SKM-1 treated with dmso at 0.1 percent for 144 hours (cell line): Measurements from ENCODE around the gene DTX4.
"Not testable (repeated sequence)": the region's sequence is repeated elsewhere in the genome, so short reads cannot be mapped to it uniquely, and the experiment has no call there.

Experiments used
- DNase-seq: peaks from one replicate; lab custom pipeline; 2025; ENCODE audit not compliant: unreplicated experiment; lab: John Stamatoyannopoulos, UW

The DTX4 gene

DNA sequence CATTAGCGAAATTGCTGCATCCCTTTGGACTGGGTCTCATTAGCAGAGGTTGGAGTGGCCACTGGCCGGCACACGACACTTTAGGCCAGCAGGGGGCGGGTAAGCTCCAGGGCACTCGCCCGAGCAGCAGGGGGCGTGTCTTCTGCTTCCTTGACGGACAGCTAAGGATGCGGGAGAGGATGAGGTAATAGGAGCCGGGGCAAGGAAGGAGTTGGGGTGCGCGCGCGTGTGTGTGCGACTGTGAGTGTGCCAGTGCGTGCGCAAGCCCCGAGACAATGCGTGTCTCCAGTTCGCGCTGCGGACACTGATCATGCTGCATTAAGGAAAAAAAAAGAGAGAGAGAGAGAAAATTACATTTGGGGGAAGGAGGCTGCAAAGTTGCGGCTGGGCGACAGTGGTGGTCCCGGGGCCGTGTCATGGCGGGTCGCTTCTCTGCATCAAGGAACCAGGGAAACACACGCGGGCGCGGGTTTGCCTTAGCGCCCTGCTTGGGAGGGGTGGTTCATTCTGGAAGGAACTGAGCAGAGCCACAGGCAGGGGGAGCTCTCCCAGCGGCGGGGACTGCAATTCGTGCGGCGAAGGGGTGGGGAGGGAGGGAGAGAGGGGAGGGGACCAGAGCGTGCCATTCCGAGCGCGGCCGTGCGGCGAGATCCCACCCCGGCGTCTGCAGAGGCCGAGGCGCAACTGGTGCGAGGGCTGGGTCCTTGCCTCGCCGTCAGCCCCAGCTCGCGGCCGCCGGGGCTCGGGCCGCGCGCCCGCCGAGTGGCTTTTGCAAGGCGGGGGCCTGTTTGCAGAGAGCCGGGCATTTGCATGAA, at the start of gene DTX4:
TSS of gene DTX4 (plus strand) at position 625 of the 815 bp plus-strand sequence. CDS start 464 bp downstream, outside the sequence.
- peak; percentile 94 for DNase-seq

DNA sequence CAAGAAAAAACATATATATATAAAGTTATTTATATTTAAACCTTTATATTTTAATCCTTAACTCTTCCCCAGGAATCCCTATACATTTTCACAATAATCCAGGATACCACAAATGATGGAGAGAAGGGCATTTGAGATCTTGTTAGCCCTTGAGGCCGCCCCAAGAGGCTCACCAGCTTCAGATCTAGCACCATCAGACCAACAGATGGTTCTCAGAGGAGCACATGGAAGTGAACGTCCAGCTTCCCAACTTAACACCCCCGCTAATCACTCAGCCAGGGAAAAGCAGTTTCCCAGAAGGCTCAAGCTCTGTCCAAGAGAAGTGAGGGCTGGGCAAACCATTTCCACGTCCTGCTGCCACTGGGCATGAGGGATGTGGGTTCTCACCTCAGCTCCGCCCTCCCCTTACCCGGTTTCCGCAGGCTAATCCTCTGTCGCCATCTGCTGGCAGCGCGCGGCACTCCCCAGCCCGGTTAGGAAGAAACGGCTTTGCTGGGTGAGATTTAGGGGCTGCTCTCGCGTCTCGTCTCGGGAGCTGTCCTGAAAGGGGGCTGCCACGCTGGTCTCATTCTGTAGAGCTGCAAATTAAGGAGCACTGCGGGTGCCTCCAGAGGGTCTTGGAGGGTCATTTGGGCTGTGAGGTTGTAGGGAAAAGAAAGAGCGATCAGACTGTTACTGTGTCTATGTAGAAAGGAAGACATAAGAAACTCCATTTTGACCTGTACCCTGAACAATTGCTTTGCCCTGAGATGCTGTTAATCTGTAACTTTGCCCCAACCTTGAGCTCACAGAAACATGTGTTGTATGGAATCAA, 36.1 kb upstream of the DTX4 start:
- DNase-seq = peak; percentile 69

DNA sequence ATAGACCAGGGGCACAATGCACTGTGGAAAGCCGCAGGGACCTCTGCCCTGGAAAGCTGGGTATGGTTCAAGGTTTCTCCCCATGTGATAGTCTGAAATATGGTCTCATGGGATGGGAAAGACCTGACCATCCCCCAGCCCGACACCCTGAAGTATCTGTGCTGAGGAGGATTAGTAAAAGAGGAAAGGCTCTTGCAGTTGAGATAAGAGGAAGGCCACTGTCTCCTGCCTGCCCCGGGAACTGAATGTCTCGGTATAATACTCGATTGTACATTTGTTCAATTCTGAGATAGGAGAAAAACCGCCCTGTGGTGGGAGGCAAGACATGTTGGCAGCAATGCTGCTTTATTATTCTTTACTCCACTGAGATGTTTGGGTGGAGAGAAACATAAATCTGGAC, 35.4 kb upstream of the DTX4 start:
- not testable (repeated sequence) for DNase-seq

- no peak for DNase-seq
Measured at GRCh38 chr11:59137190-59137589, 34.7 kb upstream of the DTX4 start.

GRCh38 chr11:59138643-59139042, 33.3 kb upstream of the DTX4 start:
- no peak for DNase-seq

- DNase-seq = no peak
Measured at GRCh38 chr11:59141191-59141590, 30.7 kb upstream of the DTX4 start.

GRCh38 chr11:59141673-59142460, 30.1 kb upstream of the DTX4 start:
- DNase-seq = no peak

GRCh38 chr11:59142530-59143507, 29.1 kb upstream of the DTX4 start, which contains the start of gene FAM111A:
FAM111A (plus strand) TSS chr11:59142856; CDS start chr11:59148873, 6,017 bp downstream.
- peak; percentile 74 for DNase-seq

DNA sequence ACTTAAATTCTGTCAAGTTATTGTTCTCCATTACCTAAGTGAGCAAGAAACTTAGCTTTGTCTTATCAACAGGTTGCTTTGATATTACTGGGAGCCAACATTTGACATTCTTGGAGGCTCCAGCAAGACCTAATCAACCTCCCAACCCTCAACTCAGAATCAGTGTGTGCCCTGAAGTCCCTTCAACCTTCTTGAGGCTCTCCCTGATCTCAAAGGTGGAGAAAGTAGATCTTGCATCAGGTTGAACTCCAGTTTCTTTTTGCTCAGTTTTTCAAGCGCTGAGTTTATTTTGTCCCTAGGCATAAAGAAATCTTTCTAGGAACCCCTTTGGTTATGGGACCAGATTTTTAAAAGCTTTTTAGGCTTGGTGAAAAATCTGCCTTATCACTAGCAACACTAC, 27.8 kb upstream of the DTX4 start:
- DNase-seq = no peak

- peak; percentile 85 for DNase-seq
Measured at GRCh38 chr11:59144579-59145345, 27.2 kb upstream of the DTX4 start.

- peak; percentile 68 for DNase-seq
Measured at GRCh38 chr11:59145534-59145933, 26.4 kb upstream of the DTX4 start.

- DNase-seq = no peak
Measured at GRCh38 chr11:59151761-59152160, 20.2 kb upstream of the DTX4 start.

DNA sequence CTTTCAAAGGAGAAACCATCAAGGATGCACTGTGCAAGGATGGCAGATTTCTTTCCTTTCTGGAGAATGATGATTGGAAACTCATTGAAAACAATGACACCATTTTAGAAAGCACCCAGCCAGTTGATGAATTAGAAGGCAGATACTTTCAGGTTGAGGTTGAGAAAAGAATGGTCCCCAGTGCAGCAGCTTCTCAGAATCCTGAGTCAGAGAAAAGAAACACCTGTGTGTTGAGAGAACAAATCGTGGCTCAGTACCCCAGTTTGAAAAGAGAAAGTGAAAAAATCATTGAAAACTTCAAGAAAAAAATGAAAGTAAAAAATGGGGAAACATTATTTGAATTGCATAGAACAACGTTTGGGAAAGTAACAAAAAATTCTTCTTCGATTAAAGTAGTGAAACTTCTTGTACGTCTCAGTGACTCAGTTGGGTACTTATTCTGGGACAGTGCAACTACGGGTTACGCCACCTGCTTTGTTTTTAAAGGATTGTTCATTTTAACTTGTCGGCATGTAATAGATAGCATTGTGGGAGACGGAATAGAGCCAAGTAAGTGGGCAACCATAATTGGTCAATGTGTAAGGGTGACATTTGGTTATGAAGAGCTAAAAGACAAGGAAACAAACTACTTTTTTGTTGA, 19.5 kb upstream of the DTX4 start:
- DNase-seq = no peak

GRCh38 chr11:59154610-59155009, 17.3 kb upstream of the DTX4 start:
- DNase-seq = no peak

DNA sequence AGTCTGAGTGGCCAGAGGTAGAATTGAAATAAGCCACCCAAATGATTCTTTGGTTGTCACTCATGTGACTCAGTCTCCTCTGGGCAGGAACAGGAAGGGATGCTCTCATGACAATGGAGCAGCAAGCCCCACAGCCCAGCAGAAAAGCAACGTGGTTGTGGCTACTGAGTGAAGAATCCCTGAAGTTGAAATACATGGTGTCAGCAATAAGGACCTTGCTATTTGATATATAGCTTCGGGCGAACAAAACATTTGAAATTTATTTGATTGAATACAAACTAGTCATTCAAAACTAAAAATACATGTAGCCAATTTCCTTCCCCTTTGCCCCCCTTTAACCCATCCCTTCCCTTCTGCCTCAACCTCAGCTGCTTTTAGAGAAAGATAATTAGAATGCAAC, 14.5 kb upstream of the DTX4 start:
- no peak for DNase-seq

DNA sequence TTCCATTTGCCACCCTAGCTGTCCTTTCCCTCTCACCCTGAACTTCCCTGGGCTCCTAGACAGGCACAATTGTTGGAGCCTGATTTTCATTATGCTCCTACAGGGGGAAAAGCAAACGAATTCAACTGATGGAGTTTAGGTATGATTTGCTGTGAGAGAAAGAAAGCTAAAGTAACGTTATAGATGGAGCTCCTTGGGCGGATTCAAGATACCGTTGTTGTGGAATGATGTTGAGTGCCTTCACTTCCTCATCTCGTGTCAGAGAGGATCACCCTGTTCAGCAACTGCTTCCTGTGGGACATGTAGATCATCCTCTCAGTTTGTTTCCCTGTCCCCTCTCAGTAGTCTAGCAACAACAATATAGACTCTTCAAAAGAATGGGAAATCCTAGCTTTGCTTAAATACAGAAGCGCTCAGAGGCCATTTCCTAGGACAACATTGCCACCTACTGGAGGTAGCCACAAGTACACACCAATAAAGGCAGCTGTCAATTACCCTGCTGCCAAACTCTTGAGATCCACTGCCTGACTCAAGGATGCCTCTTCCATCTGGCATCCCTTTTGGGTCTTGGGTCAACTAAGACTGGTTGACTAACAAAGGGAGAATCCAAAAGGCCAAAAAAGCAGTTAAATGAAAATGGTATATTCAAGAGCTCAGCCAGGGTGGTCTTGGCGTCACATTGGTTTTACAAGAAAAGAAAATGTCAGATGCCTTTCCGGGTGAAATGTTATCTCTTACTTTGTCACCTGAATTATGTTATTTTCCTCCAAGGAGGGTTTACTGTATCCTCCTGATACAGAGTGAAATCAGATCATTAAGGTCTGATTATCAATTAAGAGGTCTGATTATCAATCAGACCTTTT, 13.5 kb upstream of the DTX4 start:
- peak; percentile 70 for DNase-seq

DNA sequence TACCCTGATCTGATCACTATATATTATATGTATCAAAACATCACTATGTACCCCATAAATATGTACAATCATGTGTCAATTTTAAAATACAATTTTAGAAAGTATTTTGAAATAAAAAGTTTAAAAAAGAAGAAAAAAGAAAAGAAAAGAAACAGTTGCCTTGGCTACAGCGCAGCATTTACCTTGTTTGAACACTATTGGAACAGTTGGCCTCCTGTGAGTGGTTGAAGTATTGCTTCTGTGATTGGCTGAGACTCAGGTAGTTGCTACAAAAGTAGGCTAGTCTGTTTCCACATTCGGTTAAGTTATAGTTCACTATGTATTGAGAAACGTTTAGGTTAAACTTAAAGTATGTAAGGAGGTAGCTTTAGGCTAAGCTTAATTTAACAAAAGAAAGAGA, 7.9 kb upstream of the DTX4 start:
- DNase-seq = no peak
